Right lobe of liver (tissue), 4 donors: ENCODE results near the gene MUC5B.

Source experiments
- CTCF ChIP-seq, 4 donors: fragments of 200-600 bp in 3 of 4; fragments of 450-650 bp in 1 of 4; IDR thresholded peaks; one replicate each; pipeline versions ENCODE4 v1.5.1 to v1.8.0; 2016 to 2022; ENCODE audit warnings: antibody characterized with exemption in 4 of 4, mild to moderate bottlenecking in 2 of 4
- POLR2A ChIP-seq: fragments of 450-650 bp; IDR thresholded peaks from one replicate; pipeline ENCODE4 v1.6.1; 2017; ENCODE audit warnings: antibody characterized with exemption, mild to moderate bottlenecking
- donor health status: DM: no; HTN: no; CAD: no.
- donor health status: DM: no; HTN: no; CAD: no.
- donor health status: DM: no; HTN: yes; CAD: no.

- TF ChIP-seq CTCF (IDR thresholded peaks at IDR 0.05) (no peak), POLR2A (no peak)
These were observed 4.5 kb upstream of the MUC5B start for GRCh38 chr11:1218256-1218787.
